22Rv1 (cell line): ENCODE data around the gene GPR108.
"Not testable (repeated sequence)": the region's sequence is repeated elsewhere in the genome, so short reads cannot be mapped to it uniquely, and the experiment has no call there.

Source experiments
- H3K27ac ChIP-seq: fragments of 450-650 bp; 2 replicates; pipeline ENCODE4 v1.5.1; 2017
- CTCF ChIP-seq: fragments of 450-650 bp; IDR thresholded peaks from 2 replicates; pipeline ENCODE4 v1.5.1; 2017; ENCODE audit warnings: mild to moderate bottlenecking
- ZFX ChIP-seq: fragments of 450-650 bp; IDR thresholded peaks from 2 replicates; pipeline ENCODE4 v1.6.1; 2017; ENCODE audit warnings: antibody characterized with exemption, borderline replicate concordance

Gene GPR108

GRCh38 chr19:6773323-6773931, 36.0 kb upstream of the GPR108 start:
- H3K27ac ChIP-seq = no peak overlapping the region

GRCh38 chr19:6772866-6773322, 35.5 kb upstream of the GPR108 start:
- H3K27ac ChIP-seq = no peak overlapping the region
- TF ChIP-seq CTCF (no peak), ZFX (no peak)

More at GRCh38 chr19:6773323-6773931, 36.0 kb upstream of the GPR108 start:
- no peak for TF ChIP-seq ZFX
- TF ChIP-seq CTCF = no peak

- TF ChIP-seq CTCF (no peak), ZFX (no peak)
- H3K27ac ChIP-seq = no peak within 1 kb of the TSS
Observed at GRCh38 chr19:6772028-6772865, 34.9 kb upstream of the GPR108 start, which contains the start of gene VAV1. VAV1 (plus strand) TSS chr19:6772708; CDS start chr19:6772808, 100 bp downstream.

GRCh38 chr19:6771648-6772027, 34.3 kb upstream of the GPR108 start:
- not testable (repeated sequence) for H3K27ac ChIP-seq

GRCh38 chr19:6769006-6769619, 31.7 kb upstream of the GPR108 start:
- TF ChIP-seq CTCF (peak; percentile 48), ZFX (no peak)
- H3K27ac ChIP-seq = no peak overlapping the region

GRCh38 chr19:6768236-6768785, 30.9 kb upstream of the GPR108 start:
- H3K27ac ChIP-seq = no peak overlapping the region
- TF ChIP-seq ZFX (no peak), CTCF (no peak)

- peak within 1 kb of the TSS; percentile 78 for H3K27ac ChIP-seq
- TF ChIP-seq CTCF (no peak), ZFX (no peak)
Observed at GRCh38 chr19:6767357-6768235, 30.2 kb upstream of the GPR108 start, which contains the start of gene SH2D3A. SH2D3A (minus strand) TSS chr19:6767435; CDS start chr19:6763748, 3,687 bp downstream.
